ENCODE data around the gene GATAD2A. TPM values are rescaled to one million over a fixed set of nuclear protein-coding genes. Genes with fewer than 3 reads are reported as not detected.

Gene GATAD2A
- total and polyA plus RNA-seq, 2 of the 13 experiments (the other 11 are each of a cell fraction or from before 2014, with no cell fraction given): 16.8 to 28.6 TPM

DNA sequence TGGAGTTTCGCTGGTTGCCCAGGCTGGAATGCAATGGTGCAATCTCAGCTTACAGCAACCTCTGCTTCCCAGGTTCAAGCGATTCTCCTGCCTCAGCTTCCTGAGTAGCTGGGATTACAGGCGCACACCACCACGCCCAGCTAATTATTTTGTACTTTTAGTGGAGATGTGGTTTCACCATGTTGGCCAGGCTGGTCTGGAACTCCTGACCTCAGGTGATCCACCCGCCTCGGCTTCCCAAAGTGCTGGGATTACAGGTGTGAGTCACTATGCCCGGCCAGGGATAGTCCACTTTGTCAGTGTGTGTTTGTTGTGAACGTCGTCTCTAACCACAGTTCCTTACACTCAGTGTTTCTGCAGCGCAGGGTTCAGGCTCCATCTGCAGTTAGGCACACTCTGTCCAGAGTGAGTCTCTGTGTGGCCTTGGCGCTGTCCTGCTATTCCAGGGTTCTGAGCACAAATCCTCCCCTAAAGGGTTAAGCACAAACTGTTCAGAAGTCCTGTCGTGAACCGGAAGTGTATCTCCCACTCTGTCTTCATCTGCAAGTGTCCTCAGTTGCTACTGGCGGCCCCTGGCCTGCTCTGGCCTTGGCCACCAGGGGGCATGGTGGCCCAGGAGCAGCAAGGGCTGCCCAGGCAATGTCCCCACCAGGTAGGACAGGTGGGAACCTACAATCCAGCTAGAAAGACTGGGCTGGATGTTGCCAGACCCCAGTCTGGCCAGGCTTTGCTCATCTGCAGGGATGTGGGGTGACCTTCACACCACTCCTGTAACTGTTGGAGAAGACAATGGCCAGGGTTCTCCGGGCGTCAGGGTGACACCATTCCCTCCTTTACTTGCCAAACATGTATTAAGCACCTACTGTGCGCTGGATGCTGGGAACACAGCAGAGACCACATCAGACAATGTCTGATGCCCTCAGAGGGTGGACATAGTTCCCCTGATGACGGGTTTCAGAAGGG, 38.8 kb upstream of the GATAD2A start (continued):
- TF ChIP-seq FOXC1 (CRISPR knock-in tag; IDR thresholded peaks at IDR 0.05; ENCODE audit: borderline replicate concordance) (peak; percentile 50; the same call in 1 of the 2 replicates), KLF9 (CRISPR knock-in tag; IDR thresholded peaks at IDR 0.05; ENCODE audit: low read depth) (peak; percentile 81; the same call in 1 of the 2 replicates), SP2 (CRISPR knock-in tag; IDR thresholded peaks at IDR 0.05) (0 out of 2 replicates have a peak, but pooled peaks have one; percentile 17), ZNF180 (CRISPR knock-in tag; IDR thresholded peaks at IDR 0.05; ENCODE audit: borderline replicate concordance, low read depth) (no peak), ZSCAN25 (CRISPR knock-in tag; IDR thresholded peaks at IDR 0.05) (peak; percentile 75; the same call in 1 of the 2 replicates), HNF1B (CRISPR knock-in tag; IDR thresholded peaks at IDR 0.05) (peak; percentile 92), TOPORS (CRISPR knock-in tag; IDR thresholded peaks at IDR 0.05) (no peak), IRX3 (CRISPR knock-in tag; IDR thresholded peaks at IDR 0.05; ENCODE audit: borderline replicate concordance, low read depth) (no peak), ATAD3A (CRISPR knock-in tag; IDR thresholded peaks at IDR 0.05) (no peak), ZKSCAN1 (IDR thresholded peaks at IDR 0.05; ENCODE audit: low read length) (peak; percentile 96), ADNP (CRISPR knock-in tag; IDR thresholded peaks at IDR 0.05) (peak; percentile 76), BORCS8-MEF2B (CRISPR knock-in tag; IDR thresholded peaks at IDR 0.05) (peak; percentile 69), ZBTB20 (CRISPR knock-in tag; IDR thresholded peaks at IDR 0.05; ENCODE audit: borderline replicate concordance, low read depth) (0 out of 2 replicates have a peak, but pooled peaks have one; percentile 50), MAZ (IDR thresholded peaks at IDR 0.05; ENCODE audit: borderline replicate concordance, low read depth, low read length) (no peak), MAZ (CRISPR knock-in tag; IDR thresholded peaks at IDR 0.05; ENCODE audit: low read depth) (peak; percentile 72), ZNF253 (CRISPR knock-in tag; IDR thresholded peaks at IDR 0.05; ENCODE audit: borderline replicate concordance) (no peak), PHF8 (CRISPR knock-in tag; IDR thresholded peaks at IDR 0.05) (0 out of 2 replicates have a peak, but pooled peaks have one; percentile 47), RFX3 (CRISPR knock-in tag; IDR thresholded peaks at IDR 0.05) (no peak)
- TF ChIP-seq, protein P1, sequence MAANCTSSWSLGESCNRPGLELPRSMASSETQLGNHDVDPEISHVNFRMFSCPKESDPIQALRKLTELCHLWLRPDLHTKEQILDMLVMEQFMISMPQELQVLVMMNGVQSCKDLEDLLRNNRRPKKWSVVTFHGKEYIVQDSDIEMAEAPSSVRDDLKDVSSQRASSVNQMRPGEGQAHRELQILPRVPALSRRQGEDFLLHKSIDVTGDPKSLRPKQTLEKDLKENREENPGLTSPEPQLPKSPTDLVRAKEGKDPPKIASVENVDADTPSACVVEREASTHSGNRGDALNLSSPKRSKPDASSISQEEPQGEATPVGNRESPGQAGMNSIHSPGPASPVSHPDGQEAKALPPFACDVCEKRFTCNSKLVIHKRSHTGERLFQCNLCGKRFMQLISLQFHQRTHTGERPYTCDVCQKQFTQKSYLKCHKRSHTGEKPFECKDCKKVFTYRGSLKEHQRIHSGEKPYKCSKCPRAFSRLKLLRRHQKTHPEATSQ (CRISPR knock-in tag; IDR thresholded peaks at IDR 0.05; ENCODE audit: borderline replicate concordance): 0 out of 2 replicates have a peak, but pooled peaks have one; percentile 24
- TF ChIP-seq, protein P2, sequence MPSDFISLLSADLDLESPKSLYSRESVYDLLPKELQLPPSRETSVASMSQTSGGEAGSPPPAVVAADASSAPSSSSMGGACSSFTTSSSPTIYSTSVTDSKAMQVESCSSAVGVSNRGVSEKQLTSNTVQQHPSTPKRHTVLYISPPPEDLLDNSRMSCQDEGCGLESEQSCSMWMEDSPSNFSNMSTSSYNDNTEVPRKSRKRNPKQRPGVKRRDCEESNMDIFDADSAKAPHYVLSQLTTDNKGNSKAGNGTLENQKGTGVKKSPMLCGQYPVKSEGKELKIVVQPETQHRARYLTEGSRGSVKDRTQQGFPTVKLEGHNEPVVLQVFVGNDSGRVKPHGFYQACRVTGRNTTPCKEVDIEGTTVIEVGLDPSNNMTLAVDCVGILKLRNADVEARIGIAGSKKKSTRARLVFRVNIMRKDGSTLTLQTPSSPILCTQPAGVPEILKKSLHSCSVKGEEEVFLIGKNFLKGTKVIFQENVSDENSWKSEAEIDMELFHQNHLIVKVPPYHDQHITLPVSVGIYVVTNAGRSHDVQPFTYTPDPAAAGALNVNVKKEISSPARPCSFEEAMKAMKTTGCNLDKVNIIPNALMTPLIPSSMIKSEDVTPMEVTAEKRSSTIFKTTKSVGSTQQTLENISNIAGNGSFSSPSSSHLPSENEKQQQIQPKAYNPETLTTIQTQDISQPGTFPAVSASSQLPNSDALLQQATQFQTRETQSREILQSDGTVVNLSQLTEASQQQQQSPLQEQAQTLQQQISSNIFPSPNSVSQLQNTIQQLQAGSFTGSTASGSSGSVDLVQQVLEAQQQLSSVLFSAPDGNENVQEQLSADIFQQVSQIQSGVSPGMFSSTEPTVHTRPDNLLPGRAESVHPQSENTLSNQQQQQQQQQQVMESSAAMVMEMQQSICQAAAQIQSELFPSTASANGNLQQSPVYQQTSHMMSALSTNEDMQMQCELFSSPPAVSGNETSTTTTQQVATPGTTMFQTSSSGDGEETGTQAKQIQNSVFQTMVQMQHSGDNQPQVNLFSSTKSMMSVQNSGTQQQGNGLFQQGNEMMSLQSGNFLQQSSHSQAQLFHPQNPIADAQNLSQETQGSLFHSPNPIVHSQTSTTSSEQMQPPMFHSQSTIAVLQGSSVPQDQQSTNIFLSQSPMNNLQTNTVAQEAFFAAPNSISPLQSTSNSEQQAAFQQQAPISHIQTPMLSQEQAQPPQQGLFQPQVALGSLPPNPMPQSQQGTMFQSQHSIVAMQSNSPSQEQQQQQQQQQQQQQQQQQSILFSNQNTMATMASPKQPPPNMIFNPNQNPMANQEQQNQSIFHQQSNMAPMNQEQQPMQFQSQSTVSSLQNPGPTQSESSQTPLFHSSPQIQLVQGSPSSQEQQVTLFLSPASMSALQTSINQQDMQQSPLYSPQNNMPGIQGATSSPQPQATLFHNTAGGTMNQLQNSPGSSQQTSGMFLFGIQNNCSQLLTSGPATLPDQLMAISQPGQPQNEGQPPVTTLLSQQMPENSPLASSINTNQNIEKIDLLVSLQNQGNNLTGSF (CRISPR knock-in tag; IDR thresholded peaks at IDR 0.05): no peak
